IPS-11a (cell line): ENCODE results near the gene UBE2H.
"Not testable (repeated sequence)": the region's sequence is repeated elsewhere in the genome, so short reads cannot be mapped to it uniquely, and the experiment has no call there.

Experiments used
- H3K4me3 ChIP-seq: one replicate; pipeline ENCODE4 v1.5.1; 2013; ENCODE audit warnings: low read depth, low read length, control low read depth

UBE2H gene

GRCh38 chr7:129848436-129848835 lies 104.3 kb downstream of the UBE2H start:
- H3K4me3 ChIP-seq = no peak overlapping the region

GRCh38 chr7:129845972-129846327 lies 106.8 kb downstream of the UBE2H start:
- H3K4me3 ChIP-seq = no peak overlapping the region

GRCh38 chr7:129845178-129845971 lies 107.4 kb downstream of the UBE2H start:
- H3K4me3 ChIP-seq = no peak overlapping the region

- H3K4me3 ChIP-seq = no peak overlapping the region
Observed at GRCh38 chr7:129843978-129844840, 108.6 kb downstream of the UBE2H start.

- H3K4me3 ChIP-seq = no peak overlapping the region
Observed at GRCh38 chr7:129843365-129843898, 109.3 kb downstream of the UBE2H start.

- no peak overlapping the region for H3K4me3 ChIP-seq
Observed at GRCh38 chr7:129841465-129841864, 111.3 kb downstream of the UBE2H start.

- no peak overlapping the region for H3K4me3 ChIP-seq
Observed at GRCh38 chr7:129840757-129841156, 112.0 kb downstream of the UBE2H start.

GRCh38 chr7:129836983-129837382 lies 115.8 kb downstream of the UBE2H start:
- no peak overlapping the region for H3K4me3 ChIP-seq

- H3K4me3 ChIP-seq = no peak overlapping the region
Observed at GRCh38 chr7:129835569-129835968, 117.2 kb downstream of the UBE2H start.

GRCh38 chr7:129833353-129833752 lies 119.4 kb downstream of the UBE2H start:
- H3K4me3 ChIP-seq = not testable (repeated sequence)

- no peak overlapping the region for H3K4me3 ChIP-seq
Observed at GRCh38 chr7:129832701-129833227, 120.0 kb downstream of the UBE2H start.

- no peak overlapping the region for H3K4me3 ChIP-seq
Observed at GRCh38 chr7:129832282-129832681, 120.5 kb downstream of the UBE2H start.

- H3K4me3 ChIP-seq = no peak overlapping the region
Observed at GRCh38 chr7:129831424-129832058, 121.2 kb downstream of the UBE2H start.

GRCh38 chr7:129830949-129831348 lies 121.8 kb downstream of the UBE2H start:
- no peak overlapping the region for H3K4me3 ChIP-seq

GRCh38 chr7:129829737-129830631 lies 122.8 kb downstream of the UBE2H start:
- H3K4me3 ChIP-seq = no peak overlapping the region

GRCh38 chr7:129828989-129829736 lies 123.6 kb downstream of the UBE2H start:
- no peak overlapping the region for H3K4me3 ChIP-seq

- no peak overlapping the region for H3K4me3 ChIP-seq
Observed at GRCh38 chr7:129828078-129828762, 124.5 kb downstream of the UBE2H start.

GRCh38 chr7:129827467-129827990 lies 125.2 kb downstream of the UBE2H start:
- H3K4me3 ChIP-seq = no peak overlapping the region

- not testable (repeated sequence) for H3K4me3 ChIP-seq
Observed at GRCh38 chr7:129826895-129827294, 125.9 kb downstream of the UBE2H start.
